HepG2 (cell line): ENCODE data around the gene TRIM54. TPM values are rescaled to one million over a fixed set of nuclear protein-coding genes. Genes with fewer than 3 reads are reported as not detected.

Experiments
- ARHGAP35 ChIP-seq: sonication (generic); formaldehyde crosslinking; IDR thresholded peaks from 2 replicates; pipeline ENCODE4 v1.9.0; 2022; ENCODE audit warnings: mild to moderate bottlenecking, inconsistent platforms, moderate library complexity, missing genetic modification reagents, borderline replicate concordance
- FOXP1 ChIP-seq, 2 experiments: fragments of 450-650 bp in 1 of 2; IDR thresholded peaks; 2 replicates each; pipeline ENCODE4 v1.6.1; 2017 to 2018; ENCODE audit warnings: antibody characterized with exemption in 1 of 2
- NR2F6 ChIP-seq, 2 experiments: IDR thresholded peaks; 2 replicates each; pipeline ENCODE4 v1.6.1; 2016; ENCODE audit warnings: antibody characterized with exemption in 1 of 2, mild to moderate bottlenecking in 1 of 2
- PITX1 ChIP-seq: sonication (generic); formaldehyde crosslinking; IDR thresholded peaks from 2 replicates; pipeline ENCODE4 v1.5.1; 2020; ENCODE audit warnings: mild to moderate bottlenecking, missing genetic modification reagents
- PLRG1 ChIP-seq: fragments of 450-650 bp; conservative IDR thresholded peaks from 2 replicates; pipeline ENCODE4 v1.6.1; 2016
- POLR2G ChIP-seq: fragments of 200-400 bp; formaldehyde crosslinking; IDR thresholded peaks from 2 replicates; pipeline ENCODE4 v1.6.1; 2018; ENCODE audit warnings: mild to moderate bottlenecking, low read depth, low read length, moderate library complexity
- RFXANK ChIP-seq: IDR thresholded peaks from 2 replicates; pipeline ENCODE4 v1.6.1; 2016
- RXRA ChIP-seq: sonication (generic); formaldehyde crosslinking; IDR thresholded peaks from 2 replicates; pipeline ENCODE4 v1.5.1; 2020; ENCODE audit warnings: missing genetic modification reagents
- SIN3A ChIP-seq: IDR thresholded peaks from 2 replicates; pipeline ENCODE4 v1.6.1; 2011; ENCODE audit warnings: low read depth, mild to moderate bottlenecking, control low read depth, low read length, borderline replicate concordance
- TEAD3 ChIP-seq: optimal IDR thresholded peaks from 2 replicates; pipeline ENCODE3; 2016; ENCODE audit warnings: borderline replicate concordance
- ZNF143 ChIP-seq: sonication (generic); formaldehyde crosslinking; IDR thresholded peaks from 2 replicates; pipeline ENCODE4 v1.4.0; 2020; ENCODE audit warnings: missing genetic modification reagents
- ZNF644 ChIP-seq: IDR thresholded peaks from 2 replicates; pipeline ENCODE4 v1.6.1; 2016; ENCODE audit warnings: low read depth
- ZNF703 ChIP-seq: sonication (generic); formaldehyde crosslinking; IDR thresholded peaks from 2 replicates; pipeline ENCODE4 v1.5.1; 2020; ENCODE audit warnings: missing genetic modification reagents, mild to moderate bottlenecking, moderate library complexity, borderline replicate concordance
- polyA plus RNA-seq, 8 experiments: library from polyadenylated mRNA; depleted of rRNA in 3 of 8; stranded (reverse) in 7 of 8; unstranded in 1 of 8; fragments of >200 nt; fragmentation: Illumina TruSeq in 4 of 8; extraction: Trizol in 4 of 8; gene quantifications; 2 replicates each; pipeline versions ENCODE4 v1.2.1 to v1.2.3, GENCODE V29; 2011 to 2016; ENCODE audit warnings: low read depth in 4 of 8, missing spikeins in 1 of 8, mixed read lengths in 1 of 8; ENCODE audit not compliant: insufficient read depth in 1 of 8
- total RNA-seq, 5 experiments: library from RNA; depleted of rRNA; stranded (reverse); fragments of >200 nt; fragmentation: Illumina TruSeq; extraction: Trizol; gene quantifications; 2 replicates each; pipeline ENCODE4 v1.2.3, GENCODE V29; 2016; ENCODE audit warnings: low read depth in 1 of 5
- TF ChIP-seq, protein P1 (sequence below): sonication (generic); formaldehyde crosslinking; IDR thresholded peaks from 2 replicates; pipeline ENCODE4 v1.4.0; 2020; ENCODE audit warnings: missing genetic modification reagents
- TF ChIP-seq, protein P2 (sequence below): sonication (generic); formaldehyde crosslinking; IDR thresholded peaks from 2 replicates; pipeline ENCODE4 v1.4.0; 2020; ENCODE audit warnings: missing genetic modification reagents, mild to moderate bottlenecking, borderline replicate concordance
- TF ChIP-seq, protein P3 (sequence below): sonication (generic); formaldehyde crosslinking; IDR thresholded peaks from 2 replicates; pipeline ENCODE4 v1.4.0; 2020; ENCODE audit warnings: missing genetic modification reagents
- TF ChIP-seq, protein P4 (sequence below): IDR thresholded peaks from 2 replicates; pipeline ENCODE4 v1.6.1; 2016; ENCODE audit warnings: mild to moderate bottlenecking

The TRIM54 gene
- total and polyA plus RNA-seq, 2 of the 13 experiments (the other 11 are each of a cell fraction or from before 2014, with no cell fraction given) = 0.07 to 0.13 TPM

DNA sequence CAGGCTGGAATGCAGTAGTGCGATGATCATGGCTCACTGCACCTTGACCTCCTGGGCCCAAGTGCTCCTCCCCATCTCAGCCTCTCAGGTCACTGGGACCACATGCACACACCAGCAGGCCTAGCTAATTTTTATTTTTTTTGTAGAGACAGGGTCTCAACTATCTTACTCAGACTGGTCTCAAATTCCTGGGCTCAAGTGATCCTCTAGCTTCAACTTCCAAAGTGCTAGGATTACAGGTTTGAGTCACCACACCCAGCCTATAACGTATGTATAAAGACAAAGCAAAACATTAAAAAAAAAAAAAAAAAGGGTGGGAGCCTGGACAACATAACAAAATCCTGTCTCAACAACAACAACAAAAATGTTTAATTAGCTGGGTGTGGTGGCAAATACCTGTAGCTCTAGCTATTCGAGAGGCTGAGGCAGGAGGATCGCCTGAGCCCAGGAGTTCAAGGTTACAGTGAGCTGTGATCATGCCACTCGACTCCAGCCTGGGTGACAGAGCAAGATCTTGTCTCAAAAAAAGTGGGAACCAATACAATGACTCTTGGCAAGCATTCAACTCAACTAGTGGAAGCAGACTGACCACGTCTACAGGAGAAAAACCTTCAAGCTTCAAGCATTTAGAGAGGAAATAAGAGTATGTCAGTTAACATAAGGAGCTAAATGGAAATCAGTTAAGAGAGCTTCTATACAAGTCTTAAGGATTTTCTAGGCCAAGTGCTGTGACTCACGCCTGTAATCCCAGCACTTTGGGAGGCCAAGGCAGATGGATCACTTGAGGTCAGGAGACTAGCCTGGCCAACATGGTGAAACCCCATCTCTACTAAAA, 71.8 kb downstream of the TRIM54 start (continued):
- TF ChIP-seq, protein P1, sequence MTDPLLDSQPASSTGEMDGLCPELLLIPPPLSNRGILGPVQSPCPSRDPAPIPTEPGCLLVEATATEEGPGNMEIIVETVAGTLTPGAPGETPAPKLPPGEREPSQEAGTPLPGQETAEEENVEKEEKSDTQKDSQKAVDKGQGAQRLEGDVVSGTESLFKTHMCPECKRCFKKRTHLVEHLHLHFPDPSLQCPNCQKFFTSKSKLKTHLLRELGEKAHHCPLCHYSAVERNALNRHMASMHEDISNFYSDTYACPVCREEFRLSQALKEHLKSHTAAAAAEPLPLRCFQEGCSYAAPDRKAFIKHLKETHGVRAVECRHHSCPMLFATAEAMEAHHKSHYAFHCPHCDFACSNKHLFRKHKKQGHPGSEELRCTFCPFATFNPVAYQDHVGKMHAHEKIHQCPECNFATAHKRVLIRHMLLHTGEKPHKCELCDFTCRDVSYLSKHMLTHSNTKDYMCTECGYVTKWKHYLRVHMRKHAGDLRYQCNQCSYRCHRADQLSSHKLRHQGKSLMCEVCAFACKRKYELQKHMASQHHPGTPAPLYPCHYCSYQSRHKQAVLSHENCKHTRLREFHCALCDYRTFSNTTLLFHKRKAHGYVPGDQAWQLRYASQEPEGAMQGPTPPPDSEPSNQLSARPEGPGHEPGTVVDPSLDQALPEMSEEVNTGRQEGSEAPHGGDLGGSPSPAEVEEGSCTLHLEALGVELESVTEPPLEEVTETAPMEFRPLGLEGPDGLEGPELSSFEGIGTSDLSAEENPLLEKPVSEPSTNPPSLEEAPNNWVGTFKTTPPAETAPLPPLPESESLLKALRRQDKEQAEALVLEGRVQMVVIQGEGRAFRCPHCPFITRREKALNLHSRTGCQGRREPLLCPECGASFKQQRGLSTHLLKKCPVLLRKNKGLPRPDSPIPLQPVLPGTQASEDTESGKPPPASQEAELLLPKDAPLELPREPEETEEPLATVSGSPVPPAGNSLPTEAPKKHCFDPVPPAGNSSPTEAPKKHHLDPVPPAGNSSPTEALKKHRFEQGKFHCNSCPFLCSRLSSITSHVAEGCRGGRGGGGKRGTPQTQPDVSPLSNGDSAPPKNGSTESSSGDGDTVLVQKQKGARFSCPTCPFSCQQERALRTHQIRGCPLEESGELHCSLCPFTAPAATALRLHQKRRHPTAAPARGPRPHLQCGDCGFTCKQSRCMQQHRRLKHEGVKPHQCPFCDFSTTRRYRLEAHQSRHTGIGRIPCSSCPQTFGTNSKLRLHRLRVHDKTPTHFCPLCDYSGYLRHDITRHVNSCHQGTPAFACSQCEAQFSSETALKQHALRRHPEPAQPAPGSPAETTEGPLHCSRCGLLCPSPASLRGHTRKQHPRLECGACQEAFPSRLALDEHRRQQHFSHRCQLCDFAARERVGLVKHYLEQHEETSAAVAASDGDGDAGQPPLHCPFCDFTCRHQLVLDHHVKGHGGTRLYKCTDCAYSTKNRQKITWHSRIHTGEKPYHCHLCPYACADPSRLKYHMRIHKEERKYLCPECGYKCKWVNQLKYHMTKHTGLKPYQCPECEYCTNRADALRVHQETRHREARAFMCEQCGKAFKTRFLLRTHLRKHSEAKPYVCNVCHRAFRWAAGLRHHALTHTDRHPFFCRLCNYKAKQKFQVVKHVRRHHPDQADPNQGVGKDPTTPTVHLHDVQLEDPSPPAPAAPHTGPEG (CRISPR knock-in tag) = no peak
- TF ChIP-seq ZNF143 (CRISPR knock-in tag) (peak; percentile 53; the same call in 1 of the 2 replicates), POLR2G (no peak; the same call in 1 of the 2 replicates), PITX1 (peak; percentile 16; the same call in 1 of the 2 replicates), ARHGAP35 (CRISPR knock-in tag) (no peak), PLRG1 (no peak), SIN3A (no peak), ZNF644 (CRISPR knock-in tag) (0 out of 2 replicates have a peak, but pooled peaks have one; percentile 43), RFXANK (CRISPR knock-in tag) (no peak), TEAD3 (peak; percentile 92), NR2F6 (IDR thresholded peaks at IDR 0.05) (peak; percentile 71), NR2F6 (CRISPR knock-in tag; IDR thresholded peaks at IDR 0.05) (peak; percentile 87), FOXP1 (IDR thresholded peaks at IDR 0.05) (peak; percentile 65), FOXP1 (CRISPR knock-in tag; IDR thresholded peaks at IDR 0.05) (0 out of 2 replicates have a peak, but pooled peaks have one; percentile 23), ZNF703 (CRISPR knock-in tag) (no peak), RXRA (peak; percentile 51; the same call in 1 of the 2 replicates)
- TF ChIP-seq, protein P2, sequence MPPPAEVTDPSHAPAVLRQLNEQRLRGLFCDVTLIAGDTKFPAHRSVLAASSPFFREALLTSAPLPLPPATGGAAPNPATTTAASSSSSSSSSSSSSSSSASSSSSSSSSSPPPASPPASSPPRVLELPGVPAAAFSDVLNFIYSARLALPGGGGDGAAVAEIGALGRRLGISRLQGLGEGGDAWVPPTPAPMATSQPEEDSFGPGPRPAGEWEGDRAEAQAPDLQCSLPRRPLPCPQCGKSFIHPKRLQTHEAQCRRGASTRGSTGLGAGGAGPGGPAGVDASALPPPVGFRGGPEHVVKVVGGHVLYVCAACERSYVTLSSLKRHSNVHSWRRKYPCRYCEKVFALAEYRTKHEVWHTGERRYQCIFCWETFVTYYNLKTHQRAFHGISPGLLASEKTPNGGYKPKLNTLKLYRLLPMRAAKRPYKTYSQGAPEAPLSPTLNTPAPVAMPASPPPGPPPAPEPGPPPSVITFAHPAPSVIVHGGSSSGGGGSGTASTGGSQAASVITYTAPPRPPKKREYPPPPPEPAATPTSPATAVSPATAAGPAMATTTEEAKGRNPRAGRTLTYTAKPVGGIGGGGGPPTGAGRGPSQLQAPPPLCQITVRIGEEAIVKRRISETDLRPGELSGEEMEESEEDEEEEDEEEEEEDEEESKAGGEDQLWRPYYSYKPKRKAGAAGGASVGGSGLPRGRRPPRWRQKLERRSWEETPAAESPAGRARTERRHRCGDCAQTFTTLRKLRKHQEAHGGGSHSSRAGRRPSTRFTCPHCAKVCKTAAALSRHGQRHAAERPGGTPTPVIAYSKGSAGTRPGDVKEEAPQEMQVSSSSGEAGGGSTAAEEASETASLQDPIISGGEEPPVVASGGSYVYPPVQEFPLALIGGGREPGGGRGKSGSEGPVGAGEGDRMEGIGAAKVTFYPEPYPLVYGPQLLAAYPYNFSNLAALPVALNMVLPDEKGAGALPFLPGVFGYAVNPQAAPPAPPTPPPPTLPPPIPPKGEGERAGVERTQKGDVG = no peak
- TF ChIP-seq, protein P3, sequence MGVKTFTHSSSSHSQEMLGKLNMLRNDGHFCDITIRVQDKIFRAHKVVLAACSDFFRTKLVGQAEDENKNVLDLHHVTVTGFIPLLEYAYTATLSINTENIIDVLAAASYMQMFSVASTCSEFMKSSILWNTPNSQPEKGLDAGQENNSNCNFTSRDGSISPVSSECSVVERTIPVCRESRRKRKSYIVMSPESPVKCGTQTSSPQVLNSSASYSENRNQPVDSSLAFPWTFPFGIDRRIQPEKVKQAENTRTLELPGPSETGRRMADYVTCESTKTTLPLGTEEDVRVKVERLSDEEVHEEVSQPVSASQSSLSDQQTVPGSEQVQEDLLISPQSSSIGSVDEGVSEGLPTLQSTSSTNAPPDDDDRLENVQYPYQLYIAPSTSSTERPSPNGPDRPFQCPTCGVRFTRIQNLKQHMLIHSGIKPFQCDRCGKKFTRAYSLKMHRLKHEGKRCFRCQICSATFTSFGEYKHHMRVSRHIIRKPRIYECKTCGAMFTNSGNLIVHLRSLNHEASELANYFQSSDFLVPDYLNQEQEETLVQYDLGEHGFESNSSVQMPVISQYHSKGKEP (CRISPR knock-in tag) = no peak
- TF ChIP-seq, protein P4, sequence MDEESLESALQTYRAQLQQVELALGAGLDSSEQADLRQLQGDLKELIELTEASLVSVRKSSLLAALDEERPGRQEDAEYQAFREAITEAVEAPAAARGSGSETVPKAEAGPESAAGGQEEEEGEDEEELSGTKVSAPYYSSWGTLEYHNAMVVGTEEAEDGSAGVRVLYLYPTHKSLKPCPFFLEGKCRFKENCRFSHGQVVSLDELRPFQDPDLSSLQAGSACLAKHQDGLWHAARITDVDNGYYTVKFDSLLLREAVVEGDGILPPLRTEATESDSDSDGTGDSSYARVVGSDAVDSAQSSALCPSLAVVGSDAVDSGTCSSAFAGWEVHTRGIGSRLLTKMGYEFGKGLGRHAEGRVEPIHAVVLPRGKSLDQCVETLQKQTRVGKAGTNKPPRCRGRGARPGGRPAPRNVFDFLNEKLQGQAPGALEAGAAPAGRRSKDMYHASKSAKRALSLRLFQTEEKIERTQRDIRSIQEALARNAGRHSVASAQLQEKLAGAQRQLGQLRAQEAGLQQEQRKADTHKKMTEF (CRISPR knock-in tag) = peak; percentile 49; the same call in 1 of the 2 replicates
